Measurements from ENCODE around the gene NHLRC2.

The NHLRC2 gene

GRCh38 chr10:113916053-113916452 lies 61.6 kb downstream of the NHLRC2 start:
- Histone ChIP-seq H3K4ac (ENCODE audit: low read depth, low read length) (no peak overlapping the region), H2BK5ac (ENCODE audit: low read depth, low read length, poor library complexity) (no peak overlapping the region), H2AFZ (ENCODE audit: insufficient read depth, low read length, poor library complexity) (no peak overlapping the region), H3K4me3 (ENCODE audit: low read depth, low read length) (no peak overlapping the region), H3K79me1 (ENCODE audit: low read length) (no peaks in the 10 kb centered on the region), H3K23ac (ENCODE audit: low read length) (no peak overlapping the region), H3K36me3 (ENCODE audit: control insufficient read depth in 1 of 2, insufficient read depth in 2 of 2, low read length in 2 of 2) (peaks cover 1 to 2% of the 10 kb centered on the region in 2 experiments), H3K27me3 (ENCODE audit: insufficient read depth, low read length) (no peaks in the 10 kb centered on the region), H3K18ac (ENCODE audit: low read length) (no peak overlapping the region), H4K12ac (ENCODE audit: low read depth, low read length) (no peak overlapping the region), H2BK12ac (ENCODE audit: low read length) (no peak overlapping the region), H2BK120ac (ENCODE audit: insufficient read depth, low read length, poor library complexity) (no peak overlapping the region), H2AK5ac (ENCODE audit: low read length) (no peak overlapping the region), H3K4me2 (ENCODE audit: low read length) (no peak overlapping the region), H3K79me2 (ENCODE audit: control insufficient read depth, insufficient read depth, low read length, poor library complexity) (no peaks in the 10 kb centered on the region), H4K91ac (ENCODE audit: low read depth, low read length) (no peak overlapping the region), H3K9me3 (ENCODE audit: insufficient read depth, low read depth, low read length) (no peaks in the 10 kb centered on the region), H3K27ac (ENCODE audit: low read depth, low read length) (no peak overlapping the region), H3K14ac (ENCODE audit: low read length) (no peak overlapping the region), H4K8ac (ENCODE audit: low read depth, low read length) (no peak overlapping the region), H3K4me1 (ENCODE audit: control insufficient read depth in 1 of 2, insufficient read depth in 2 of 2, low read length in 2 of 2) (no peaks in the 10 kb centered on the region), H3K9ac (ENCODE audit: low read length) (no peak overlapping the region)
- WGBS (ENCODE audit: extremely low coverage, insufficient coverage, insufficient read length): no CpG with 5 or more reads among the region's 2 CpGs
- DNase-seq: no peak

GRCh38 chr10:113917636-113918035 lies 63.2 kb downstream of the NHLRC2 start:
- no peaks in the 10 kb centered on the region for H3K79me2 ChIP-seq (ENCODE audit: control insufficient read depth, insufficient read depth, low read length, poor library complexity)
- no peaks in the 10 kb centered on the region for H3K79me1 ChIP-seq (ENCODE audit: low read length)
- DNase-seq: no peak
- no peak overlapping the region for H4K12ac ChIP-seq (ENCODE audit: low read depth, low read length)
- H4K8ac ChIP-seq (ENCODE audit: low read depth, low read length): no peak overlapping the region
- no peak overlapping the region for H3K23ac ChIP-seq (ENCODE audit: low read length)
- no peak overlapping the region for H3K18ac ChIP-seq (ENCODE audit: low read length)
- H3K4me1 ChIP-seq (ENCODE audit: control insufficient read depth in 1 of 2, insufficient read depth in 2 of 2, low read length in 2 of 2): no peaks in the 10 kb centered on the region
- no peaks in the 10 kb centered on the region for H3K27me3 ChIP-seq (ENCODE audit: insufficient read depth, low read length)
- no peak overlapping the region for H3K4ac ChIP-seq (ENCODE audit: low read depth, low read length)
- peaks cover 1 to 2% of the 10 kb centered on the region in 2 experiments for H3K36me3 ChIP-seq (ENCODE audit: control insufficient read depth in 1 of 2, insufficient read depth in 2 of 2, low read length in 2 of 2)
- H3K9me3 ChIP-seq (ENCODE audit: insufficient read depth, low read depth, low read length): no peaks in the 10 kb centered on the region
- no peak overlapping the region for H4K91ac ChIP-seq (ENCODE audit: low read depth, low read length)
- H2BK12ac ChIP-seq (ENCODE audit: low read length): no peak overlapping the region
- H2BK5ac ChIP-seq (ENCODE audit: low read depth, low read length, poor library complexity): no peak overlapping the region
- no peak overlapping the region for H2BK120ac ChIP-seq (ENCODE audit: insufficient read depth, low read length, poor library complexity)
- H3K14ac ChIP-seq (ENCODE audit: low read length): no peak overlapping the region
- H2AK5ac ChIP-seq (ENCODE audit: low read length): no peak overlapping the region
- H2AFZ ChIP-seq (ENCODE audit: insufficient read depth, low read length, poor library complexity): no peak overlapping the region
- no CpG with 5 or more reads among the region's 3 CpGs for WGBS (ENCODE audit: extremely low coverage, insufficient coverage, insufficient read length)
- no peak overlapping the region for H3K9ac ChIP-seq (ENCODE audit: low read length)
- H3K4me2 ChIP-seq (ENCODE audit: low read length): no peak overlapping the region
- no peak overlapping the region for H3K27ac ChIP-seq (ENCODE audit: low read depth, low read length)
- no peak overlapping the region for H3K4me3 ChIP-seq (ENCODE audit: low read depth, low read length)

- Histone ChIP-seq H3K9me3 (ENCODE audit: insufficient read depth, low read depth, low read length) (no peaks in the 10 kb centered on the region), H3K4me3 (ENCODE audit: low read depth, low read length) (no peak overlapping the region), H4K12ac (ENCODE audit: low read depth, low read length) (no peak overlapping the region), H3K4me2 (ENCODE audit: low read length) (no peak overlapping the region), H3K27ac (ENCODE audit: low read depth, low read length) (no peak overlapping the region), H3K4me1 (ENCODE audit: control insufficient read depth in 1 of 2, insufficient read depth in 2 of 2, low read length in 2 of 2) (no peaks in the 10 kb centered on the region), H4K91ac (ENCODE audit: low read depth, low read length) (no peak overlapping the region), H3K18ac (ENCODE audit: low read length) (no peak overlapping the region), H2AK5ac (ENCODE audit: low read length) (no peak overlapping the region), H3K36me3 (ENCODE audit: control insufficient read depth in 1 of 2, insufficient read depth in 2 of 2, low read length in 2 of 2) (no peaks in the 10 kb centered on the region), H4K8ac (ENCODE audit: low read depth, low read length) (no peak overlapping the region), H2BK12ac (ENCODE audit: low read length) (no peak overlapping the region), H3K79me2 (ENCODE audit: control insufficient read depth, insufficient read depth, low read length, poor library complexity) (no peaks in the 10 kb centered on the region), H2AFZ (ENCODE audit: insufficient read depth, low read length, poor library complexity) (no peak overlapping the region), H2BK5ac (ENCODE audit: low read depth, low read length, poor library complexity) (no peak overlapping the region), H3K79me1 (ENCODE audit: low read length) (no peaks in the 10 kb centered on the region), H3K4ac (ENCODE audit: low read depth, low read length) (no peak overlapping the region), H2BK120ac (ENCODE audit: insufficient read depth, low read length, poor library complexity) (no peak overlapping the region), H3K9ac (ENCODE audit: low read length) (no peak overlapping the region), H3K14ac (ENCODE audit: low read length) (no peak overlapping the region), H3K27me3 (ENCODE audit: insufficient read depth, low read length) (no peaks in the 10 kb centered on the region), H3K23ac (ENCODE audit: low read length) (no peak overlapping the region)
- WGBS (ENCODE audit: extremely low coverage, insufficient coverage, insufficient read length): no CpG with 5 or more reads among the region's 3 CpGs
- DNase-seq: no peak
Observed at GRCh38 chr10:113920114-113920513, 65.7 kb downstream of the NHLRC2 start.

GRCh38 chr10:113920875-113921274 lies 66.4 kb downstream of the NHLRC2 start:
- Histone ChIP-seq H2AFZ (ENCODE audit: insufficient read depth, low read length, poor library complexity) (no peak overlapping the region), H3K4me2 (ENCODE audit: low read length) (no peak overlapping the region), H3K14ac (ENCODE audit: low read length) (no peak overlapping the region), H4K91ac (ENCODE audit: low read depth, low read length) (no peak overlapping the region), H3K27ac (ENCODE audit: low read depth, low read length) (no peak overlapping the region), H3K4me3 (ENCODE audit: low read depth, low read length) (no peak overlapping the region), H2BK5ac (ENCODE audit: low read depth, low read length, poor library complexity) (no peak overlapping the region), H3K79me1 (ENCODE audit: low read length) (no peaks in the 10 kb centered on the region), H3K23ac (ENCODE audit: low read length) (no peak overlapping the region), H2BK12ac (ENCODE audit: low read length) (no peak overlapping the region), H3K4ac (ENCODE audit: low read depth, low read length) (no peak overlapping the region), H4K8ac (ENCODE audit: low read depth, low read length) (no peak overlapping the region), H3K79me2 (ENCODE audit: control insufficient read depth, insufficient read depth, low read length, poor library complexity) (no peaks in the 10 kb centered on the region), H3K4me1 (ENCODE audit: control insufficient read depth in 1 of 2, insufficient read depth in 2 of 2, low read length in 2 of 2) (no peaks in the 10 kb centered on the region), H3K9me3 (ENCODE audit: insufficient read depth, low read depth, low read length) (no peaks in the 10 kb centered on the region), H3K18ac (ENCODE audit: low read length) (no peak overlapping the region), H3K9ac (ENCODE audit: low read length) (no peak overlapping the region), H2AK5ac (ENCODE audit: low read length) (no peak overlapping the region), H3K27me3 (ENCODE audit: insufficient read depth, low read length) (no peaks in the 10 kb centered on the region), H4K12ac (ENCODE audit: low read depth, low read length) (no peak overlapping the region), H3K36me3 (ENCODE audit: control insufficient read depth in 1 of 2, insufficient read depth in 2 of 2, low read length in 2 of 2) (no peaks in the 10 kb centered on the region), H2BK120ac (ENCODE audit: insufficient read depth, low read length, poor library complexity) (no peak overlapping the region)
- DNase-seq: peak in 1 of 2 donors; percentile 18
- WGBS (ENCODE audit: extremely low coverage, insufficient coverage, insufficient read length): no CpG with 5 or more reads among the region's 3 CpGs

Measured in trophoblast cell (in vitro differentiated cells and primary cell).